IPS DF 6.9 (cell line): ENCODE measurements around the gene ITM2B.

Experiments used
- DNase-seq: peaks from one replicate; pipeline ENCODE4 v3.0.0-alpha.2; 2013; ENCODE audit warnings: low read depth, low spot score
- H3K27ac ChIP-seq: one replicate; pipeline ENCODE4 v1.5.1; 2013; ENCODE audit warnings: low read length, control low read depth
- H3K27me3 ChIP-seq: 2 replicates; pipeline ENCODE4 v1.6.1; 2013; ENCODE audit warnings: mild to moderate bottlenecking, low read length; ENCODE audit not compliant: control insufficient read depth, insufficient read depth
- H3K36me3 ChIP-seq: 2 replicates; pipeline ENCODE4 v1.6.1; 2013; ENCODE audit warnings: low read length; ENCODE audit not compliant: control insufficient read depth, insufficient read depth
- H3K4me1 ChIP-seq: 2 replicates; pipeline ENCODE4 v1.6.1; 2013; ENCODE audit warnings: low read length; ENCODE audit not compliant: control insufficient read depth, insufficient read depth
- H3K4me3 ChIP-seq: 2 replicates; pipeline ENCODE4 v1.5.1; 2013; ENCODE audit warnings: mild to moderate bottlenecking, low read length
- H3K9me3 ChIP-seq: 2 replicates; pipeline ENCODE4 v1.6.1; 2013; ENCODE audit warnings: low read length, inconsistent platforms; ENCODE audit not compliant: control insufficient read depth, insufficient read depth
- WGBS: extraction: QIAGEN DNeasy Blood & Tissue Kit; methylation state at CpG from one replicate; pipeline ENCODE4 v1.1.7; 2013; ENCODE audit warnings: mixed read lengths, missing lambda C conversion rate; ENCODE audit not compliant: insufficient read length, insufficient coverage; 5-methylcytosine and 5-hydroxymethylcytosine counted together

Gene ITM2B

DNA sequence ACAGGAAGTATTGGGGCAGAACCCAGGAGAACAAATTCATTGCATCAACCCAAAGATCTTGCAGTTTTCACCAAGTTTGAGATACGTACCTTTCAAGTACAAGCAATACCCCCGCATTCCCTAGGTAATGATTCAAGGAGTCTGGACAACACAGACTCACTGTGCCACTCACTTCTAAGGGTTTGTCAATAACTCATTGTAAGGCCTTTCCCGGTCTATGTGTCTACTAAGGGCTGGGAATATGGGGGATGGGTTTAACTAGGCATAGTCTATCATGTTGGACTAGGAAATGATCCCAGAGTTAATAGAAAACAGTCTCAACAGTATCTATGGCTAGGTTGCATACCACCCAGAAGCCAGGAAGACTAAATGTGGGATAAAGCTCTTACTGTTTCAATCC is 8.3 kb upstream of the ITM2B start:
- no peaks in the 10 kb centered on the region for H3K27me3 ChIP-seq
- no peaks in the 10 kb centered on the region for H3K9me3 ChIP-seq
- H3K4me3 ChIP-seq = no peak overlapping the region
- H3K4me1 ChIP-seq = no peaks in the 10 kb centered on the region
- no peaks in the 10 kb centered on the region for H3K36me3 ChIP-seq
- no CpG with 5 or more reads among the region's 3 CpGs for WGBS
- no peak overlapping the region for H3K27ac ChIP-seq
- DNase-seq = no peak

DNA sequence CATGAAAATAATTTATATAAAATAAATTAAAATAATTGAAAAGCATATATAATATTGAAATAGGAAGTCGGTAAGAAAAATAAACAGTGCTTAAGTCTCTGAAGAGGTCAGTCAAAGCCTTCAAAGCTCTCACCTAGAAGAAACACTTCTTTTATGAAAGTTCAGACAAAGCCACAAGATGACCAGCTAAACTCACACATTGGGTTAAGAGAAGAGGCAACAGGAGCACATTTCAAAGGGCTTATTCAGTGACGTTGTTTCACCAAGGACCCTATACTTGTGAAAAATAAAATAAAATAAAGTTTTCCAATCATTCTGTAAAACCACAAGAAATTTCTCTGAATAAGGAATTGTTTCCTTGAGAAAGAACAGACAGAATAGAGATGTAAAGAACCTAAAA is 2.5 kb upstream of the ITM2B start:
- no peak overlapping the region for H3K27ac ChIP-seq
- H3K4me1 ChIP-seq = no peaks in the 10 kb centered on the region
- H3K9me3 ChIP-seq = no peaks in the 10 kb centered on the region
- no peaks in the 10 kb centered on the region for H3K27me3 ChIP-seq
- no CpG with 5 or more reads among the region's 2 CpGs for WGBS
- no peaks in the 10 kb centered on the region for H3K36me3 ChIP-seq
- DNase-seq = no peak
- H3K4me3 ChIP-seq = no peak overlapping the region

DNA sequence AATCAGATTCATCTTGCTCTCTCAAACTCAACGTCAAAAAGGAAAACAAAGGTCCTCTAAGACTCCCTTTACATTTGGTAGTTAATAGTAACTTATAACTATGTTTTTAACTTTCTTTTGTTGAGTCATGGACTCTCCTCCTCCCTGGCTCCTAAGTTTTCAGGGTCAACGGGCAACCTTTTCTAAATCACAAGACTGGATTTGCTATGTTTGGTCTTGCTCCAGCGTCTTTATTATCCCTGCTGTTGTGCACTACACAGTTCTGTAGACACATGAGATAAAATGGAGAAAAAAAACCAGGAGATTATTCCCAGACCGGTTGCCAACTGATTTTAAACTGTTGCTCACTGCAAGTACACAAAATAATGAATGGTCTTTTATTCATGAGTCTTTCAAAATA is 1.9 kb upstream of the ITM2B start:
- H3K36me3 ChIP-seq = no peaks in the 10 kb centered on the region
- H3K4me1 ChIP-seq = no peaks in the 10 kb centered on the region
- H3K9me3 ChIP-seq = no peaks in the 10 kb centered on the region
- no peak for DNase-seq
- no peak overlapping the region for H3K27ac ChIP-seq
- WGBS = no CpG with 5 or more reads among the region's 4 CpGs
- H3K4me3 ChIP-seq = no peak overlapping the region
- H3K27me3 ChIP-seq = no peaks in the 10 kb centered on the region

DNA sequence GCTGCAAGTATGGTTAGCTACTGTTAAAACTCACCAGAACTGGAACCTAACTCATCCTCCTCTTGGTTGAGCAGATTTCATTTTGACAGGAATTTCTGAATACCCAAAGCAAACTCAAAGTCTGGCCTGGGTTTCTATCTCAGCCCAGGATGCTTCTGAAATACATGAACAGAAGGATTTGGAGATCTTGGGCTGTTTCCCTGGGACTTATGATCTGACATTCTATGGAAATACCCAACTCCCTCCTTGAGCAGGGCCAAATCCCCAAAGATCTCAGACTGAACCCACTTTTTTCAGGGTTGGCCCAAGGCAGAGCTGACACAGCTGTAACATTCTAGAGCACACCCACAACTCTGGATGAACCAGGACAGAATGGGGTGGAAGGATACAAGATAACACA is 1.1 kb upstream of the ITM2B start:
- H3K9me3 ChIP-seq = no peaks in the 10 kb centered on the region
- H3K4me3 ChIP-seq = no peak overlapping the region
- no peaks in the 10 kb centered on the region for H3K36me3 ChIP-seq
- H3K27ac ChIP-seq = no peak overlapping the region
- H3K4me1 ChIP-seq = no peaks in the 10 kb centered on the region
- no peaks in the 10 kb centered on the region for H3K27me3 ChIP-seq
- DNase-seq = no peak

DNA sequence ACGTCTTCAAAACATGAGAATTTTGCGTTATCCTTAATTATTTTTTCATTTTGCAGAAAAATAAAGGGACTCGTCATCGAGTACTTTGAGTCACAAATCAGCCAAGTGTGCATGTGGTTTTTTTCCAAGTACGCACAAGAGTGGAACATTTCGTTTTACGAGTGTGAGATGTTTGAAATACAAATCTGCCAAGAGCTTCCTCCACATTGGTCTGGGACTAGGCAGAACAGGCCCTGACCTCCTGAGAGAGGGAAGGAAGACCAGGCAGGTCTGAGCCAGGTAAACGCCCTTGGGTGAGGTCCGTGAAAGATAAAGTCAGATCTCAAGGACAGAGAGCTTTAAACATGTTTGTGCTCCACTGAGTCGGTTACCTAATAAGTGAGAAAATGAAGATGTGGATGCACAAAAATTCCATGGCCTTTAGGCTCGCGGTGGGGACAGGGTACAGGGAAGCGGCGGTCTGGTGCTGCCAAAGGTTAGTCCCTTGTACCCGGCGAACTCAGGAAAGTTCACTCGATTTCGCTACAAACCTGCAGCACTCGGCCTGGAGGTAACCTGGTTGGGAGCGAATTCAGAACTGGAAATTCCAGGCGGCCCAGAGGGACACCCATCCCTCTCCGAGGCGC is 473 bp upstream of the ITM2B start:
- no peaks in the 10 kb centered on the region for H3K9me3 ChIP-seq
- peak overlapping the region; percentile 98 for H3K4me3 ChIP-seq
- 0 out of 2 replicates have a peak, but pooled peaks cover 1% of the 10 kb centered on the region for H3K4me1 ChIP-seq
- no peaks in the 10 kb centered on the region for H3K27me3 ChIP-seq
- WGBS = no CpG with 5 or more reads among the region's 23 CpGs
- no peak overlapping the region for H3K27ac ChIP-seq
- no peaks in the 10 kb centered on the region for H3K36me3 ChIP-seq
- DNase-seq = no peak

DNA sequence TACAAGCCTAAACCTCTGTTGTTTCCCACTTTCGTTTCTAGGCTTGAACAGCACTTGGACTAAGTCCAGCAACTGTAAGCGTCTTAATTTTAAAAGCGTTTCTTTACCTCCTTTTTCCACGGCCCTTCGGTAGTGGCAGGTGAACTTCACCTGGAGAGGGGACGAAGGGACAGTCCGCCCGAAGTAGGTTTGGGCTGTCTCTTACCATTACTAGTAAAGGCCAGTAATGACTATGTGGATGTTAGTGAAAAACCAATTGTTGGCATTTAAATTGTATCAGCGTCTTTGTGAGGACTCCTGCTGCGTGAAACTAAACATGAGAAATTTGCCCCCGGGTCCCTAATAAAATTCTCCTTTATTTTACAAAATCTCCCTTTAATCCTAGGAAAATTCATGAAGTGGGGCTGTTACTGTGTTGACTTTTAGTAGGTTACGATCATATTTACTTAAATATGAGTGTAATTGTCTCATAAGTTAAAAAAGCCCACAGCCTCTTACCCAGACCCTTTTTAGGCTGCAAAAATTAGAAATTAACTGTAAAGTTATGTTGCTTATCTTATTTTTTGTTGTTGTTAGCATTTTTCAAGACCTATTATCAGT is 983 bp downstream of the ITM2B start:
- DNase-seq = no peak
- Histone ChIP-seq H3K4me3 (peak overlapping the region; percentile 98; the same call in 1 of the 2 replicates), H3K9me3 (no peaks in the 10 kb centered on the region), H3K36me3 (no peaks in the 10 kb centered on the region), H3K27ac (no peak overlapping the region), H3K27me3 (no peaks in the 10 kb centered on the region), H3K4me1 (0 out of 2 replicates have a peak, but pooled peaks cover 1% of the 10 kb centered on the region)
- no CpG with 5 or more reads among the region's 12 CpGs for WGBS

DNA sequence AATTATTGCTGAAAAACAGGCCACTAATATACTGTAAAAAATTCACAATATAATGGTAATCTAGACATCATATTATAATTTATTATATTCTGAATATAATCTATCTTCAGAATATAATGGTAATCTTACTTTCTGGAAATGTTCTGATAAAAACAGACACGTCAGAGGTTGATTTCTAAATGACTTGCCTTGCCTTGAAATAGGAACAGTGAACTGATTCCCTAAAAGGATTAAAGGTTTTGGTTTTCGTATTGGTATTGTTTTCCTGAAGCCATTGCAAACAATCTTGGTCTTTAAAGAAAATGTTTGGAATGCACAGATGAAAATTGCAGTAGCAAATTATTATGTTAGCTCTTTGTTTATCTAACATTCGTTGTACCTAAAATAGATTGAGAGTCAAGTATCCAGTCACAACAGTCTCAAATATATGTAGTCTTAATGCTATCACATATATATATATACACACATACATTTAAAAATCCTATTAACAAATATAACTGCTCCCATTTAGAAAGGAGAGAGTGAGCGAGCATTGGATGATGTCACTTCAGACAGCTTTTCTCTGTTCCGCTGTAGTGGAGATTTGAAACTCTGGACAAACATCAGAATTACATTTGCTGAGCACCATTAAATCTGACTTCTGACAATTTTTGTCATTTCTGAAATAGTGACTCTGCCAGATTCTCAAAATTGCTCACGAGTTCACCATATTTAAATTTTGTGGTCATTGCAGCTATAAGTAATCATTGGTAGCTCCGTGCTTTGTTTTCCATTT is 1.7 kb downstream of the ITM2B start:
- no peak for DNase-seq
- no peaks in the 10 kb centered on the region for H3K27me3 ChIP-seq
- 0 out of 2 replicates have a peak, but pooled peaks cover 1% of the 10 kb centered on the region for H3K4me1 ChIP-seq
- H3K4me3 ChIP-seq = no peak overlapping the region; the same call in 1 of the 2 replicates
- H3K36me3 ChIP-seq = no peaks in the 10 kb centered on the region
- WGBS = no CpG with 5 or more reads among the region's 7 CpGs
- no peaks in the 10 kb centered on the region for H3K9me3 ChIP-seq
- H3K27ac ChIP-seq = no peak overlapping the region

DNA sequence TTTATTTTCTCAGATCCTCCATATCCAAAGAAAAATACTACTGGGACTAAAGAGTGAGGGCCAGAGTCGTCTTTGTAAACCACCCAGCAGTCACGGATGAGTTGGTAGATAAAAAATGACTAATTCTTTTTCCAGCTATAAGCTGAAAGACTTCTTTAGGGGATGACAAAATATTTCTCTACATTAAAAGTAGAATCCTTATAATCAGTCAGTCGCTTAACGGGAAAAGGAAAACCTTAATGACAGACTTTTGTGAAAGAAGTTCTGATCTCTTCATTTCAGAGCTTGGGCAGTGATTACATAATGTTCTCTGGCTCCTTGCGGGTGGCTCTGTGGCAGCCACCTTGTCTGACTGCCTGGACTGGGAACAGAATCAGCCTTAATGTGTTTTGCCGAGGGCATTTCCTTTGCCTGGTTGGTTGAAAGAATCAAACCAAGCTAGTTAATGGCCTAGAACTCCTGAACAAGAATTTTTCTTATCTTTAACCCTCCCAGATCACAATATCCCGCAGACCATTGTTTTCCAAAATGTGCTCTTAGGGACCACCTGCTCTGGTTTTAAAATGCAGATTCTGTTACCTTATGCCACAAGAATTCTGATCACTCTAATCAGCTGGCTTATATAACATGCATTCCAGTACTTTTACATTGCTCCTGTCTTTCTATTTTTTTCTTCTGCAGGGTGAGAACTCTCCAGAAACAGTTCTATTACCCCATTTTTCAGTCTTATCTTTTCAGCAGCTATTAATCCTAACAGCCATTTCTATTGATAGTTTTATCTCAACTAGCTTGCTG is 2.5 kb downstream of the ITM2B start:
- H3K9me3 ChIP-seq = no peaks in the 10 kb centered on the region
- H3K4me1 ChIP-seq = 0 out of 2 replicates have a peak, but pooled peaks cover 1% of the 10 kb centered on the region
- DNase-seq = no peak
- no peak overlapping the region; the same call in 1 of the 2 replicates for H3K4me3 ChIP-seq
- no peaks in the 10 kb centered on the region for H3K36me3 ChIP-seq
- H3K27ac ChIP-seq = no peak overlapping the region
- no CpG with 5 or more reads among the region's 7 CpGs for WGBS
- H3K27me3 ChIP-seq = no peaks in the 10 kb centered on the region

DNA sequence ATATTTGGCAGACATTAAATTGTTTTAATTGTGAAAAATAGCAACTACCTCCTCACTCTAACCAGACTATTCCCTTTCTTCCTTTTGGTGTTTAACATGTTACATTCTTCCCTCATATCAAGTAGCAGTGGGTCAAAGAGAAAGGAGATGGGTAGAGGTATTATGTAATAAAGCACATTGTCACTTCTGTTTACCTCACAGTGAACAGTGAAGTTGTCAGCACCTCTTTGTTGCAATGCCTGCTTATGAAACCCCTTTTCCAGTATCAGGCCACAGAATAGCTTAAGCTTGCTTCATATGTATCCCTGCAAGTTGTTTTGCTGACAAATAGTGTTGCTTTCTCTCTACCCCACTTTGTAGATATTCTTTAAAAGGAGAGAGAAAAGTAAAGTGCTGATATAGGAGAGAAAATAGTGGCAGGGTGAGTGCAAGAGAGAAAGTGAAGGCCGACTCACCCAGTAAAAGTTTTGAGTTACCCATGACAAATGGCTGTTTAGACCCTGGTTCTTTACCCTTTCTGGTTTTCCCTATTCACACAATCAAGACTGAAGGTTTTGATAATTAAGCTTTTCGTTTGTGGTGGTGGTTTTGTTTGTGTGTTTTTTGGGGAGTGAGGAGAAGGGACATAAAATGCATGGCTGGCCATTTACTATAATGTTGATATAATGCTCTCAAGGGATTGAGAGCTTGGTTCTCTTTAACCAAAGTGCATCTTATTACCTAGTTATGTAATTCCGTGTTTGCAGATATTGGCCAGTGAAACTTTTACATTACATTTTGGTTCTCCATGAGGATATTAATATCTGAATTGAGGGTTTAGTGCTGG is 3.7 kb downstream of the ITM2B start:
- Histone ChIP-seq H3K27me3 (no peaks in the 10 kb centered on the region), H3K4me3 (no peak overlapping the region), H3K36me3 (no peaks in the 10 kb centered on the region), H3K4me1 (0 out of 2 replicates have a peak, but pooled peaks cover 1% of the 10 kb centered on the region), H3K27ac (no peak overlapping the region), H3K9me3 (no peaks in the 10 kb centered on the region)
- no peak for DNase-seq
- 100% methylated on average over 1 of the region's 3 CpGs for WGBS
